A673 (cell line): ENCODE results near the gene DYNC2LI1.

Source experiments
- CTCF ChIP-seq: fragments of 300-800, 200-600 bp; sonication (generic); conservative IDR thresholded peaks from 2 replicates; pipeline ENCODE4 v1.5.1; 2017; ENCODE audit warnings: low read depth, mild to moderate bottlenecking, antibody characterized with exemption, low read length, moderate library complexity, mixed read lengths
- EZH2 ChIP-seq: fragments of 200-600 bp; sonication (generic); IDR thresholded peaks from 2 replicates; pipeline ENCODE4 v1.6.1; 2017; ENCODE audit warnings: borderline replicate concordance, low read depth, mild to moderate bottlenecking, mixed read lengths, antibody characterized with exemption, low read length; ENCODE audit not compliant: poor library complexity, severe bottlenecking

- no peak for TF ChIP-seq EZH2
- no peak for TF ChIP-seq CTCF
Measured at GRCh38 chr2:43736637-43737036, 37.2 kb upstream of the DYNC2LI1 start.
